IMR-90 (cell line): ENCODE results near the gene CMTM1.

Source experiments
- CTCF ChIP-seq: conservative IDR thresholded peaks from 2 replicates; pipeline ENCODE4 v1.5.1; 2012; ENCODE audit warnings: mild to moderate bottlenecking, low read depth, low read length, improper control_type of control experiment
- ELK1 ChIP-seq: fragments of 150-350 bp; IDR thresholded peaks from 2 replicates; pipeline ENCODE4 v1.6.1; 2016; ENCODE audit warnings: low read depth, mild to moderate bottlenecking, low read length, moderate library complexity, borderline replicate concordance
- MXI1 ChIP-seq: IDR thresholded peaks from 2 replicates; pipeline ENCODE4 v1.6.1; 2012; ENCODE audit warnings: low read depth, mild to moderate bottlenecking, low read length, moderate library complexity, borderline replicate concordance
- POLR2A ChIP-seq: IDR thresholded peaks from 2 replicates; pipeline ENCODE4 v1.6.1; 2012; ENCODE audit warnings: mild to moderate bottlenecking, low read depth, low read length
- RAD21 ChIP-seq: IDR thresholded peaks from 2 replicates; pipeline ENCODE4 v1.6.1; 2012; ENCODE audit warnings: low read length, improper control_type of control experiment
- RCOR1 ChIP-seq: IDR thresholded peaks from 2 replicates; pipeline ENCODE4 v1.6.1; 2012; ENCODE audit warnings: mild to moderate bottlenecking, low read length, improper control_type of control experiment; ENCODE audit not compliant: insufficient replicate concordance

- TF ChIP-seq CTCF (no peak), RAD21 (no peak), POLR2A (no peak), ELK1 (no peak), MXI1 (no peak), RCOR1 (no peak)
Measured at GRCh38 chr16:66617728-66618127, 51.5 kb downstream of the CMTM1 start.
